Natural killer cell treated with Interleukin-12 subunit alpha and Interleukin-12 subunit beta and Interleukin-15 and Interleukin-18, amount 100 ng/mL, for 72 hours (primary cell): ENCODE results near the gene SYNRG. TPM values are rescaled to one million over a fixed set of nuclear protein-coding genes. Genes with fewer than 3 reads are reported as not detected.
"Not testable (repeated sequence)": the region's sequence is repeated elsewhere in the genome, so short reads cannot be mapped to it uniquely, and the experiment has no call there.

ENCODE experiments used
- ATAC-seq, 2 donors: fragments of 150-1000 bp; cut with Tn5 transposase in 1 of 2; sonication (Bioruptor Pico), chemical (Tn5 transposase) in 1 of 2; 2 replicates each; pipeline ENCODE4 v1.10.0; 2021
- DNase-seq: peaks from one replicate; pipeline ENCODE4 v3.0.0; 2022; ENCODE audit warnings: low spot score
- H3K27ac Mint-ChIP-seq, 2 donors: 1 replicate in 1 of 2; 2 replicates in 1 of 2; pipeline ENCODE4 v1.8.0; 2022; ENCODE audit warnings: mixed read lengths in 2 of 2, mild to moderate bottlenecking in 1 of 2, moderate library complexity in 1 of 2
- H3K27me3 Mint-ChIP-seq, 2 donors: 1 replicate in 1 of 2; 2 replicates in 1 of 2; pipeline ENCODE4 v1.8.0; 2022; ENCODE audit warnings: mixed read lengths in 2 of 2
- H3K36me3 Mint-ChIP-seq: one replicate; pipeline ENCODE4 v1.8.0; 2022; ENCODE audit warnings: mixed read lengths
- H3K4me1 Mint-ChIP-seq, 2 donors: 1 replicate in 1 of 2; 2 replicates in 1 of 2; pipeline ENCODE4 v1.8.0; 2022; ENCODE audit warnings: low read depth in 2 of 2, mixed read lengths in 2 of 2, mild to moderate bottlenecking in 1 of 2
- H3K4me3 Mint-ChIP-seq: one replicate; pipeline ENCODE4 v1.8.0; 2022; ENCODE audit warnings: mixed read lengths
- H3K9me3 Mint-ChIP-seq: 2 replicates; pipeline ENCODE4 v1.8.0; 2022; ENCODE audit warnings: mixed read lengths
- total RNA-seq, 2 donors: library from RNA; stranded (reverse); gene quantifications; one replicate each; pipeline ENCODE4 v1.2.3, GENCODE V29; 2022

SYNRG gene, protein sequence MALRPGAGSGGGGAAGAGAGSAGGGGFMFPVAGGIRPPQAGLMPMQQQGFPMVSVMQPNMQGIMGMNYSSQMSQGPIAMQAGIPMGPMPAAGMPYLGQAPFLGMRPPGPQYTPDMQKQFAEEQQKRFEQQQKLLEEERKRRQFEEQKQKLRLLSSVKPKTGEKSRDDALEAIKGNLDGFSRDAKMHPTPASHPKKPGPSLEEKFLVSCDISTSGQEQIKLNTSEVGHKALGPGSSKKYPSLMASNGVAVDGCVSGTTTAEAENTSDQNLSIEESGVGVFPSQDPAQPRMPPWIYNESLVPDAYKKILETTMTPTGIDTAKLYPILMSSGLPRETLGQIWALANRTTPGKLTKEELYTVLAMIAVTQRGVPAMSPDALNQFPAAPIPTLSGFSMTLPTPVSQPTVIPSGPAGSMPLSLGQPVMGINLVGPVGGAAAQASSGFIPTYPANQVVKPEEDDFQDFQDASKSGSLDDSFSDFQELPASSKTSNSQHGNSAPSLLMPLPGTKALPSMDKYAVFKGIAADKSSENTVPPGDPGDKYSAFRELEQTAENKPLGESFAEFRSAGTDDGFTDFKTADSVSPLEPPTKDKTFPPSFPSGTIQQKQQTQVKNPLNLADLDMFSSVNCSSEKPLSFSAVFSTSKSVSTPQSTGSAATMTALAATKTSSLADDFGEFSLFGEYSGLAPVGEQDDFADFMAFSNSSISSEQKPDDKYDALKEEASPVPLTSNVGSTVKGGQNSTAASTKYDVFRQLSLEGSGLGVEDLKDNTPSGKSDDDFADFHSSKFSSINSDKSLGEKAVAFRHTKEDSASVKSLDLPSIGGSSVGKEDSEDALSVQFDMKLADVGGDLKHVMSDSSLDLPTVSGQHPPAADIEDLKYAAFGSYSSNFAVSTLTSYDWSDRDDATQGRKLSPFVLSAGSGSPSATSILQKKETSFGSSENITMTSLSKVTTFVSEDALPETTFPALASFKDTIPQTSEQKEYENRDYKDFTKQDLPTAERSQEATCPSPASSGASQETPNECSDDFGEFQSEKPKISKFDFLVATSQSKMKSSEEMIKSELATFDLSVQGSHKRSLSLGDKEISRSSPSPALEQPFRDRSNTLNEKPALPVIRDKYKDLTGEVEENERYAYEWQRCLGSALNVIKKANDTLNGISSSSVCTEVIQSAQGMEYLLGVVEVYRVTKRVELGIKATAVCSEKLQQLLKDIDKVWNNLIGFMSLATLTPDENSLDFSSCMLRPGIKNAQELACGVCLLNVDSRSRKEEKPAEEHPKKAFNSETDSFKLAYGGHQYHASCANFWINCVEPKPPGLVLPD (N-terminal part only)
- 10 to 100 TPM; 68.7 to 77.4 TPM for total RNA-seq

DNA sequence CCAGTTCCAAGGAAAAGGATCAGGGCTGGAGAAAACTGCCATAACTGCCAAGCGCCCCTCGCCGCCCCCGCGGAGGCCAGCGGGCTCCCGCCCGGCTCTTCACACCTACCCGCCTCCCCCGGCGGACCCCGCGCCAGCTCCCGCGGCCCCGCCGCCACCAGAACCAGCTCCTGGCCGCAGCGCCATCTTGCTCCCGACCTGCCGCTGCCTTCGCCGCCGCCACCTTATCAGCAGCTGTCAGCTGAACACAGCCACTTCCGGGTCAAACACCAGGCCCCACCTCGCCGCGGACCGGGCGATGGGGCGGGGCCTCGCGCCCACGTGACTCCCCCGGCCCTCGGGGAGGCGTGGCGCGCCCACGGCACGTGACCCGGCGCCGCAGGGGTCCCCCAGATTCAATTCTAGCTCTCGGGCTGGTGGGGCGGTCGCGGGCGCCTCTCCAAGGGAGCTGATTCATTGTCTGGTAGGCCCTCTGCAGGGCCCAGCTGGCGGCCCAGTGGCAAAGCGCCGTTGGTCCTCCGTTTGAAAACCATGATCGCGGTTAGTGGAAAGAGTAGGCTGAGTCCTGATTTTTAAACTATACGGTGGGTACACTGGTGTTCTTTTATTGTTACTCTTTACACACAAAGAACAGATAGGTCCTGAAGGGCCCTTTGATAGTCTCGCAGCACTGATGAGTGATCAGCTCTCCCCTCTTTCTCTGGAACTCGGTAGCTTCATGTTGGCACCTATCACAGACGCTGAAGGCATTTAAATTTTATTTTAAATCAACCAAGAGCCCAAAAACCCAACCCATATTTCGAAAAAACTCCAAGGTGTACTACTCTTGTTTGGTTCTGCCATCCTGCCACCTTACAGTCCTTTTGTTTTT, at the start of gene SYNRG:
SYNRG (minus strand) TSS at position 249 of the 871 bp plus-strand sequence; CDS start at position 186, 63 bp downstream.
- Mint-ChIP-seq H3K36me3 (peaks cover 4% of the 10 kb centered on the region), H3K9me3 (no peaks in the 10 kb centered on the region), H3K4me3 (peak within 1 kb of the TSS; percentile 89), H3K27ac (peak within 1 kb of the TSS; percentile 88 to 94), H3K27me3 (no peaks in the 10 kb centered on the region), H3K4me1 (peaks cover 21 to 40% of the 10 kb centered on the region in 2 donors)
- ATAC-seq, result peak; percentile 97 to 99
- DNase-seq, result peak; percentile 97

DNA sequence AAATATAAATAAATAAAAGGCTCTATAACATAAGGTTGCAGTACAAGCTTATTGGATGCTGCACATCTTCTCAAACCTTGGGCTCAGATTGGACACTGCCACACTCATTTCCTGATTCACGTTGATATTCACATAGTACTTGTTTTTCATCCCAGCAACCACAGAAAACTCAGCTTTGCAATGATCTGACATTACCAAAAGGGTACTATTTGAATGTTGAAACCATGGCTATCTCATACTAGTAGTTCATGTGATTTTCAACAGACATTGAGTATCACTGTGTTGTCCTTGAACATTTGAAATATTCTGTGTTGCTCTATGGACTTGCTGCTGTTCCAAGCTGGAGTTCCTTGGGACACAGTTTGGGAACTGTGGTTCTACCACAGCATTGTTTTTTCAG, 48.0 kb upstream of the SYNRG start:
- ATAC-seq, result no peak
- Mint-ChIP-seq H3K36me3 (no peaks in the 10 kb centered on the region), H3K4me1 (no peaks in the 10 kb centered on the region), H3K27ac (no peak overlapping the region), H3K9me3 (no peaks in the 10 kb centered on the region), H3K27me3 (peaks cover 17 to 28% of the 10 kb centered on the region in 2 donors), H3K4me3 (no peak overlapping the region)
- DNase-seq, result no peak

DNA sequence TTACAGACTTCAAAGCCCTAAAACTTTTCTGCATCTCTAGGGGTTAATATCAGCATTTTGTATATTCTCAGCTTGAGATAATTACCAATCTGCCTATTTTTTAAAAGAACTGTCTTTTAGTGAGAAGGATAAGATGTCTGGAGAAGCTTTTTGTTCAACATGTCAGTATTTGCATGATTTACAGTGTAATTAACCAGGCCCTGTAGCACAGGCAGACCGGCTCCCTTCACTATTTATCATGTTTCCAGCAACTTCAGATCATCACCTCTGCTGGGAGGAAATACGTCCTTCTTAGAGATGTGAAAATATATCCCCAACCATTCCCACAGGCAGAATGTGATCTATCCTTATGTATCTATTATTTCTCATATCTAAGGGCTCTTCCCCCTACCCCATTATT, 42.6 kb upstream of the SYNRG start:
- ATAC-seq (no peak), DNase-seq (no peak)
- Mint-ChIP-seq H3K4me1 (peaks cover 8 to 11% of the 10 kb centered on the region in 2 donors), H3K36me3 (no peaks in the 10 kb centered on the region), H3K27ac (no peak overlapping the region), H3K4me3 (no peak overlapping the region), H3K27me3 (peaks cover 28 to 43% of the 10 kb centered on the region in 2 donors), H3K9me3 (no peaks in the 10 kb centered on the region)

DNA sequence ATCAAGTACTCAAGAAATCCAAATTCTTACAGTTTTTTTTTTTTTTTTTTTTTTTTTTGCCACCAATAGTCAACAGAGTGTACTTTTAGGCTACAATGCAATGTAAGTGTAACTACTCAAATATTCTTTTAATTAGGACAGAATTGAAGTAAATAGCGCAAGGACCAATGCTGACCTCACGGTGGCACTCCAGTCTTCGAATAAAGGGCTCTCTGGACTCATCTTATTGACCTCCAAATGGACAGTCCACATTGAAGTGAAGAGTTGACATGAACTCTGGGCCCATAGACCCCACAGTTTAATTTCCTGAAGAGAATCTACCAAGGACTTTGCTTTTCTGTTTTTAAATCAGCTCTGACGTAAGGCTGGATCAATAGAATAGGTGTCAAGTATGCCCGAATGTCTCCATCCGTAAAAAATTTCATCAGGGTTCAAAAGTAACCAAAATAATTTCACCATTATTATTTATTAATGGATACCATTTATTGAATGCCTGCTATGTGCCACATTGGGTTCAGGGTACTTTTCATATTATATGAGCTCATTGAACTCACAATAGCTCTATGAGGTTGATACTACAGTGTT, 41.3 kb upstream of the SYNRG start:
- no peak for ATAC-seq
- H3K4me3 Mint-ChIP-seq, result no peak overlapping the region
- no peak overlapping the region for H3K27ac Mint-ChIP-seq
- peaks cover 8 to 11% of the 10 kb centered on the region in 2 donors for H3K4me1 Mint-ChIP-seq
- no peaks in the 10 kb centered on the region for H3K36me3 Mint-ChIP-seq
- no peak for DNase-seq
- peaks cover 36 to 56% of the 10 kb centered on the region in 2 donors for H3K27me3 Mint-ChIP-seq
- no peaks in the 10 kb centered on the region for H3K9me3 Mint-ChIP-seq

DNA sequence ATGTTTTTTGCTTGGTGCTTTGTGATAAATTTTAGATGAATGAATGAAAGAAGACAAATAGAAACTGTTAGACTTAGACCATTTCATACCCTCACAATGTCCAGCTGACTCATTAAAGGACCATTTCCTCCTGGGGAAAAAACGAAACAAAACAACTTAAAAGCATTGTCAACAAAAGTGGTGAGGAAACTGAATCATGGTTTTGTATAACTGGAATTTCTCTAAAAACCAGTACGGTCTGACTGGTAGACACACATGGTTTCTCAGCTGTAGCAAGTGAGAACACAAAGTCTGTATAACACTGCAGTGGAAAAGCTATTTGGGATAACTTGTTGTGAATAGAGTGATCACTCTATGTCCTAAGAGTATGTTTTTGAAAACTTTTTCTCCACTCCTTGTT, 39.3 kb upstream of the SYNRG start:
- Mint-ChIP-seq H3K4me1 (peaks cover 11 to 16% of the 10 kb centered on the region in 2 donors), H3K27ac (no peak overlapping the region), H3K36me3 (no peaks in the 10 kb centered on the region), H3K9me3 (no peaks in the 10 kb centered on the region), H3K4me3 (peak overlapping the region; percentile 12), H3K27me3 (peaks cover 40 to 58% of the 10 kb centered on the region in 2 donors)
- DNase-seq, result no peak
- ATAC-seq, result peak in 1 of 2 donors; percentile 51

DNA sequence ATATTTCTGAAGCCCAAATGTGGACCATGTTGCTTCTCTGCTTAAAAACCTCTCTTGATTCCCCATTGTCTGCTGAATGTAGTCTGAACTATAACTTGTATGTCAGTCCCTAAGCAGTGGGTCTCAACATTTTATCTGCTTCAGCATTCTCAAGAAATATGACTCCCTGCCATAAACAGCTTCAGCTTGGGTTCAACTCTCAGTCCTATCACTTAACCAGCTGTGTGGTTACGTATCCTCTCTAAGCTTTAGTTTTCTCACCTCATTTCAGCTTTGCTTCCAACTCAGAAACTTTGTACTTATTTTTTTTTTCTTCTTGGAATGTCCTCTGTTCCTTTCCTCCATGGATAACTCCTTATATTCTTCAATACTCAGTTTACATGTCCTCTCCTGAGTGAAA, 38.6 kb upstream of the SYNRG start:
- H3K36me3 Mint-ChIP-seq, result peaks cover 1% of the 10 kb centered on the region
- H3K9me3 Mint-ChIP-seq, result no peaks in the 10 kb centered on the region
- peaks cover 36 to 53% of the 10 kb centered on the region in 2 donors for H3K27me3 Mint-ChIP-seq
- ATAC-seq (no peak), DNase-seq (no peak)
- peaks cover 12 to 23% of the 10 kb centered on the region in 2 donors for H3K4me1 Mint-ChIP-seq
- no peak overlapping the region for H3K27ac Mint-ChIP-seq
- no peak overlapping the region for H3K4me3 Mint-ChIP-seq

DNA sequence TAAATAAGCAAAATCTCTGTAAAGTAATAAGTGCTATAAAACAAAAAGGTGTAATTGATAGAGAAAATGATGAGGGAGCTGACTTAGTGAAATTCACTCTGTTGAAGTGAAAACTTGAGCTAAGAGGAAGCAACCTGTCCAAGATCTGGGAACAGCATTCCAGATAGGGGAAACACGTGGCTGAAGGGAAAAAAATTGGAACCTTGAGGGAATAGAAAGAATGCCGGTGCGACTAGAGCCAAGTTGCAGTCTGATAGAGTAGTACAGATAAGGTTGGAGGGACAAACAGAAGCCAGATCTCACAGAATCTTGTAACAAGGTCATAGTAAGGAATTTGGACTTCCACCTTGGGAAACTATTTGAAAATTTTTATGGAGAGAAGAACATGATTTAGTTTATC, 34.7 kb upstream of the SYNRG start:
- ATAC-seq (no peak), DNase-seq (no peak)
- peak overlapping the region; percentile 92 to 95 for H3K27ac Mint-ChIP-seq
- H3K9me3 Mint-ChIP-seq, result no peaks in the 10 kb centered on the region
- peaks cover 18% of the 10 kb centered on the region for H3K36me3 Mint-ChIP-seq
- peak overlapping the region; percentile 98 for H3K4me3 Mint-ChIP-seq
- peaks cover 24 to 38% of the 10 kb centered on the region in 2 donors for H3K4me1 Mint-ChIP-seq
- H3K27me3 Mint-ChIP-seq, result peaks cover 22 to 41% of the 10 kb centered on the region in 2 donors

DNA sequence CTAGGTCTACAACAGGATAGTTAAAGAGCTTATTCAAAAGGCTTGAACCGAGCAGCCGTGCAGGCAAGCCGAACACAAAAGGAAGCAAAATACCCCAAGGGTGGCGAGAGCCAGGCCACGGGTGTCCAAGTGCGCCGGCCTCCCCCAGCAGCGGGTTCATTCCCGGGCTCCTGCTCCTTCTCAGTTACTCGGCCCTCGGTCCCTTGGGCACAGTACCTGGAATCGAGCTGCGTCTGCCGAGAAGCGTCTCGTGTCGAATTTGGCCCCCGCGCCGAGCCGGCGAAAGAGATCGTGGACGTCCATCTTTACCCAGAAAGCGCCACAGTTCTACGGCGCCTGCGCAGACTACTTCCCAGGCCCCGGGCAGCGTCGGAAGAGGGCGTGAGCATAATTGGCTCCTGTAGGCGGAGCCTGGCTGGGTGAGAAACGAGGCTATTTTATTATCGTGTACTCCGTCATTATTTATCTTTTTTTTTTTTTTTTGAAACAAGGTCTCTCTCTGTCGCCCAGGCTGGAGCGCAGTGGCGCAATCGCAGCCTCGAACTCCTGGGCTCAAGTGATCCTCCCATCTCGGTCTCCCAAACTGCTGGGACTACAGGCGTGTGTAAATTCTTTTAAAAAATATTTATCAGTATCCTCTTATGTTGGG, 34.0 kb upstream of the SYNRG start, which contains the start of gene DDX52:
DDX52 (minus strand) TSS at position 329 of the 649 bp plus-strand sequence; CDS start at position 303, 26 bp downstream.
- Mint-ChIP-seq H3K27ac (peak within 1 kb of the TSS; percentile 92 to 95), H3K9me3 (no peaks in the 10 kb centered on the region), H3K4me3 (peak within 1 kb of the TSS; percentile 98), H3K4me1 (peaks cover 21 to 34% of the 10 kb centered on the region in 2 donors), H3K27me3 (peaks cover 19 to 34% of the 10 kb centered on the region in 2 donors), H3K36me3 (peaks cover 20% of the 10 kb centered on the region)
- ATAC-seq, result peak; percentile 99
- peak; percentile 92 for DNase-seq

DNA sequence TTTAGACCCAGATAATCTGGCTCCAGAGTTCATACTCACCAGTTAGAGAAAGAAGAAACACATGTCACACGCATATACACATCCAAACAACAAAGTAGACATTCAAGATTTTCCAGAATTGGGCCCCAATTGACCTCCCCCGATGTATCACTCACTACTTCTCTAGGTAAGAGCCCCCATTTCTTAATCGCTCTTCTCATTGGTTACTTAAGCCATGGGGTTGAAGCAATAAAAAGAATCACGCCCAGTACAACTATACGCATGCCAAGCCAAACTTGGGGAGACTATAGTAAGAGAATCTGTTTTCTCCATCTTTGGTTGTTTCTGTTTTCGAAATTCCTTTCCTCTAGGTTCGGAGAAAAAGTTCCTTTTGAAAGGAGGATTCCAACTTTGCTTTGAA, 33.5 kb upstream of the SYNRG start:
- Mint-ChIP-seq H3K27me3 (peaks cover 15 to 29% of the 10 kb centered on the region in 2 donors), H3K27ac (peak overlapping the region; percentile 92 to 95), H3K4me1 (peaks cover 19 to 30% of the 10 kb centered on the region in 2 donors), H3K4me3 (peak overlapping the region; percentile 98), H3K36me3 (peaks cover 23% of the 10 kb centered on the region), H3K9me3 (no peaks in the 10 kb centered on the region)
- DNase-seq (no peak), ATAC-seq (peak in 1 of 2 donors; percentile 62)

DNA sequence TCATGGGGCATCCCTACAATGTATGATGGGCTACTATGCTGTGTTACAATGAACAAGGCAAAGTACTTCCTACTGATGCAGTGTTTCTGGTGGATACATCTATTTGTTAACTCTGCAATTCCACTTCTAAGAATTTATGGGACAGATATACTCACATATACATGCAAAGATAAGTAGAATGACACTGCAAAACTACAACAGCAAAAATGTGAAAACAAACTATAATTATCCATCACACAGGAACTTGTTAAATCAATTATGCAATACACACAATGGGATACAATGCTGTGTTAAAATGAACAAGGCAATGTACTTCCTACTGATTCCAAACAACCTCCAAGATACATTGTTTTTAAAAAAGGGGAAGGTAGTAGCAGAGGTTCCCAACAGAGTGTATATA, 30.8 kb upstream of the SYNRG start:
- H3K4me1 Mint-ChIP-seq, result peaks cover 19 to 30% of the 10 kb centered on the region in 2 donors
- ATAC-seq, result no peak
- DNase-seq, result no peak
- H3K27ac Mint-ChIP-seq, result peak overlapping the region in 1 of 2 donors; percentile 10
- peak overlapping the region; percentile 16 for H3K4me3 Mint-ChIP-seq
- H3K36me3 Mint-ChIP-seq, result peaks cover 36% of the 10 kb centered on the region
- H3K27me3 Mint-ChIP-seq, result peaks cover 7 to 14% of the 10 kb centered on the region in 2 donors
- no peaks in the 10 kb centered on the region for H3K9me3 Mint-ChIP-seq

DNA sequence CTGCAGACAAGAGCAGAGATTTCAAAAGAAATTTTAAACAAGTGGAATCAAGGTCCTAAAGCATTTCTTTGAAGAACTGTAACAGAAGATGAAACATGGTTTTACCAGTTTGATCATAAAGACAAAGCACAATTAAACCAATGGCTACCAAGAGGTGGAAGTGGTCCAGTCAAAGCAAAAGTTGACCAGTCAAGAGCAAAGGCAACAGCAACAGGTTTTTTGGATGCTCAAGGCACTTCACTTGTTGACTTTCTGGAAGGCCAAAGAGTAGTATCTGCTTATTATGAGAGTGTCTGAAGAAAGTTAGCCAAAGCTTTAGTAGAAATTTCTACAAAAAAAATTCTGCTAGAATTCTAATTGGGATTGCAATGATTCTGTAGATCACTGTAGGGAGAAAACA, 28.7 kb upstream of the SYNRG start:
- Mint-ChIP-seq H3K36me3 (peaks cover 36% of the 10 kb centered on the region), H3K27ac (no peak overlapping the region), H3K27me3 (no peaks in the 10 kb centered on the region), H3K9me3 (no peaks in the 10 kb centered on the region), H3K4me3 (no peak overlapping the region), H3K4me1 (peaks cover 16 to 19% of the 10 kb centered on the region in 2 donors)
- DNase-seq (no peak), ATAC-seq (no peak)

DNA sequence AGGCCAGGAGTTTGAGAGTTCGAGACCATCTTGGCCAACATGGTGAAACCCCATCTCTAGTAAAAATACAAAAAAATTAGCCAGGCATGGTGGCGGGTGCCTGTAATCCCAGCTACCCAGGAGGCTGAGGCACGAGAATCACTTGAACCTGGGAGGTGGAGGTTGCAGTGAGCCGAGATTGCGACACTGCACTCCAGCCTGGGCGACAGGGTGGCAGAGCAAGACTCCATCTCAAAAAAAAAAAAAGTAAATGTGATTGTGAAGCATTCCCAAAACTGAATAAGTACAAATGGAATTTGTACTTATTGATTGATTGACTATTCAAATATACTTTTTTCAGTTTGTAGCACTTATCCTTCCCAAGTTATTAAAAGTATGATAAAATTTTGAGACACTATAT, 7.2 kb upstream of the SYNRG start:
- DNase-seq, ATAC-seq, H3K36me3 Mint-ChIP-seq, H3K27me3 Mint-ChIP-seq, H3K9me3 Mint-ChIP-seq, H3K4me1 Mint-ChIP-seq, H3K4me3 Mint-ChIP-seq: not testable (repeated sequence)
- peak overlapping the region in 1 of 2 donors; percentile 10 for H3K27ac Mint-ChIP-seq
